GM23338 (cell line): Measurements from ENCODE around the gene CST9. TPM values are rescaled to one million over a fixed set of nuclear protein-coding genes. Genes with fewer than 3 reads are reported as not detected.

Source experiments
- ATAC-seq: fragments of 200-7000 bp; cut with Tn5 transposase; 3 replicates; pipeline ENCODE4 v1.9.1; 2020
- DNase-seq: peaks from one replicate; pipeline ENCODE4 v3.0.0-alpha.2; 2015; ENCODE audit warnings: low spot score
- H2AFZ ChIP-seq: fragments of 200-600 bp; sonication (generic); 2 replicates; pipeline ENCODE4 v1.8.0; 2016; ENCODE audit warnings: antibody characterized with exemption, mild to moderate bottlenecking, moderate library complexity
- H3F3A ChIP-seq: fragments of 200-600 bp; sonication (generic); replicated peaks from 2 replicates; pipeline ENCODE4 v1.8.0; 2017; ENCODE audit warnings: antibody characterized with exemption, mixed run types, low read depth
- H3K27ac ChIP-seq: fragments of 200-600 bp; sonication (generic); 2 replicates; pipeline ENCODE4 v1.6.1; 2016; ENCODE audit warnings: low read depth
- H3K27me3 ChIP-seq: fragments of 200-600 bp; sonication (generic); 2 replicates; pipeline ENCODE4 v1.8.0; 2016; ENCODE audit warnings: mild to moderate bottlenecking, mixed run types, moderate library complexity; ENCODE audit not compliant: insufficient read depth
- H3K36me3 ChIP-seq: fragments of 200-600 bp; sonication (generic); 2 replicates; pipeline ENCODE4 v1.8.0; 2016; ENCODE audit warnings: mild to moderate bottlenecking; ENCODE audit not compliant: insufficient read depth
- H3K4me1 ChIP-seq: fragments of 200-600 bp; sonication (generic); 2 replicates; pipeline ENCODE4 v1.8.0; 2016; ENCODE audit warnings: mild to moderate bottlenecking, moderate library complexity; ENCODE audit not compliant: insufficient read depth
- H3K4me2 ChIP-seq: fragments of 200-600 bp; sonication (generic); 2 replicates; pipeline ENCODE4 v1.7.1; 2017; ENCODE audit warnings: mixed run types
- H3K4me3 ChIP-seq: fragments of 200-600 bp; sonication (generic); 2 replicates; pipeline ENCODE4 v1.6.1; 2016; ENCODE audit warnings: mixed run types
- H3K79me2 ChIP-seq: fragments of 200-600 bp; sonication (generic); replicated peaks from 2 replicates; pipeline ENCODE4 v1.8.0; 2017; ENCODE audit warnings: mild to moderate bottlenecking; ENCODE audit not compliant: insufficient read depth
- H3K9me2 ChIP-seq: fragments of 200-600 bp; sonication (generic); 2 replicates; pipeline ENCODE4 v1.8.0; 2017; ENCODE audit not compliant: insufficient read depth
- H4K20me1 ChIP-seq: fragments of 200-600 bp; sonication (generic); replicated peaks from 2 replicates; pipeline ENCODE4 v1.8.0; 2017; ENCODE audit warnings: mild to moderate bottlenecking; ENCODE audit not compliant: insufficient read depth
- H3K27ac Mint-ChIP-seq: 2 replicates; pipeline ENCODE4 v1.8.0; 2020; ENCODE audit warnings: inconsistent platforms, mild to moderate bottlenecking, moderate library complexity, mixed read lengths
- H3K27me3 Mint-ChIP-seq: 3 replicates; pipeline ENCODE4 v1.8.0; 2022; ENCODE audit warnings: low read depth, mild to moderate bottlenecking, moderate library complexity, mixed read lengths, inconsistent platforms; ENCODE audit not compliant: insufficient read depth, poor library complexity
- H3K36me3 Mint-ChIP-seq: 3 replicates; pipeline ENCODE4 v1.8.0; 2021; ENCODE audit warnings: low read depth, mild to moderate bottlenecking, inconsistent platforms, moderate library complexity, mixed read lengths
- H3K4me1 Mint-ChIP-seq: 3 replicates; pipeline ENCODE4 v1.8.0; 2020; ENCODE audit warnings: mild to moderate bottlenecking, inconsistent platforms, mixed read lengths
- H3K4me3 Mint-ChIP-seq: 3 replicates; pipeline ENCODE4 v1.8.0; 2021; ENCODE audit warnings: moderate library complexity, mild to moderate bottlenecking, inconsistent platforms, mixed read lengths
- H3K9me3 Mint-ChIP-seq: 3 replicates; pipeline ENCODE4 v1.8.0; 2020; ENCODE audit warnings: moderate library complexity, mild to moderate bottlenecking, inconsistent platforms, mixed read lengths
- CTCF ChIP-seq, 2 experiments: fragments of 200-600 bp in 1 of 2; sonication (generic) in 1 of 2; conservative IDR thresholded peaks; 2 replicates each; pipeline versions ENCODE4 v1.5.1 to v1.6.1; 2016 to 2017; ENCODE audit warnings: antibody characterized with exemption in 2 of 2, low read depth in 2 of 2, mild to moderate bottlenecking in 2 of 2, moderate library complexity in 1 of 2
- ETS1 ChIP-seq: IDR thresholded peaks from 2 replicates; pipeline ENCODE4 v1.6.1; 2016; ENCODE audit warnings: antibody characterized with exemption
- EZH2 ChIP-seq: fragments of 200-600 bp; sonication (generic); IDR thresholded peaks from one replicate; pipeline ENCODE4 v1.8.0; 2017; ENCODE audit warnings: antibody characterized with exemption, mild to moderate bottlenecking, low read depth; ENCODE audit not compliant: unreplicated experiment
- EZH2phosphoT487 ChIP-seq: fragments of 200-600 bp; sonication (generic); IDR thresholded peaks from one replicate; pipeline ENCODE4 v1.8.1; 2018; ENCODE audit warnings: antibody characterized with exemption; ENCODE audit not compliant: unreplicated experiment
- POLR2AphosphoS5 ChIP-seq: IDR thresholded peaks from 2 replicates; pipeline ENCODE4 v1.6.1; 2016; ENCODE audit warnings: antibody characterized with exemption, low read depth
- REST ChIP-seq: IDR thresholded peaks from one replicate; pipeline ENCODE4 v1.6.1; 2018; ENCODE audit warnings: antibody characterized with exemption; ENCODE audit not compliant: unreplicated experiment
- STAT1 ChIP-seq: IDR thresholded peaks from one replicate; pipeline ENCODE4 v1.6.1; 2016; ENCODE audit warnings: antibody characterized with exemption; ENCODE audit not compliant: unreplicated experiment
- ZNF114 ChIP-seq: fragments of 250-450 bp; sonication (Bioruptor Pico); IDR thresholded peaks from 2 replicates; pipeline ENCODE4 v1.5.0; 2020; ENCODE audit warnings: mild to moderate bottlenecking, moderate library complexity
- ZNF331 ChIP-seq: fragments of 250-450 bp; sonication (Bioruptor Pico); IDR thresholded peaks from 2 replicates; pipeline ENCODE4 v1.5.0; 2020; ENCODE audit warnings: low read depth, mild to moderate bottlenecking, moderate library complexity
- polyA plus RNA-seq: library from polyadenylated mRNA; unstranded; fragments of >200 nt; fragmentation: Nextera tagmentation; extraction: Ambion mirVana; gene quantifications from 2 replicates; pipeline ENCODE4 v1.2.1, GENCODE V29; 2016
- total RNA-seq: library from RNA; depleted of rRNA; stranded (reverse); fragments of >200 nt; shearing (Covaris generic); gene quantifications from 2 replicates; pipeline ENCODE4 v1.2.3, GENCODE V29; 2014

The CST9 gene
- total and polyA plus RNA-seq, 2 experiments from 2014 or later: not detected

DNA sequence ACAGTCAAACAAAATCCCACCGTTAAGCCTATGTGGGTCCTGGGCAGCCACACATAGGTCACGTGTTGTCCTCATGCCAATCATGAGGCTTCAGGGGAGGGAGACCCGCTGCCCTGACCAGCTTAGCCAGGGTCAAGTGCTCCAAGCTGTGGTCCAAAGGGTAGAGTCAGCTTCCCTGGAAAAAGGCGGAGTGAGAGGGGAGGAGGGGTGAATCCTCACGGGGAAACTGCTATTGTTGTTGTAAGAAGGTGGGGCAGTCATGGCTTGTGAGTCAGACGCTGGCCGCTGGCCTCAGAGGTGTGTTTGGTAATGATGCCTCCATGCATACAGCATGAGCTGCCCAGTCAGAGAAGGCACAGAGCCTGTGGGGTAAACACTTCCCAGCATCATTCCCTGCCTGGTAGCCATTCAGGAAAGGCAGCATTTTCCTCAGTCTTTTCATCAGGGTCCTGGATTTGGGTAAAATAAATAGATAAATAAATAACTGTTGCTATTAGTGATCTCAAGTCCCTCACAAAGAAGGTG is 23.4 kb upstream of the CST9 start:
- no peak overlapping the region for H3K27ac Mint-ChIP-seq
- no peak; the same call in 2 of the 3 replicates for ATAC-seq

GRCh38 chr20:23628402-23629016 is 22.8 kb upstream of the CST9 start:
- DNase-seq (no peak), ATAC-seq (no peak)
- no peak overlapping the region for H2AFZ ChIP-seq
- H3K4me1 ChIP-seq: peaks cover 15% of the 10 kb centered on the region; the same call in 1 of the 2 replicates
- H4K20me1 ChIP-seq: no peaks in the 10 kb centered on the region
- Mint-ChIP-seq H3K4me3 (no peak overlapping the region), H3K9me3 (no peaks in the 10 kb centered on the region; the same call in 2 of the 3 replicates), H3K4me1 (peaks cover 6% of the 10 kb centered on the region), H3K27ac (no peak overlapping the region), H3K27me3 (no peaks in the 10 kb centered on the region), H3K36me3 (no peaks in the 10 kb centered on the region)
- peaks cover 6% of the 10 kb centered on the region; the same call in 1 of the 2 replicates for H3K9me2 ChIP-seq
- H3K4me3 ChIP-seq: no peak overlapping the region
- H3K27me3 ChIP-seq: no peaks in the 10 kb centered on the region
- no peaks in the 10 kb centered on the region for H3K79me2 ChIP-seq
- H3K36me3 ChIP-seq: no peaks in the 10 kb centered on the region
- no peak overlapping the region for H3K27ac ChIP-seq
- H3K4me2 ChIP-seq: no peak overlapping the region
- no peaks in the 10 kb centered on the region for H3F3A ChIP-seq
- TF ChIP-seq CTCF (conservative IDR thresholded peaks at IDR 0.05; ENCODE audit: low read depth in 2 of 2) (no peak), POLR2AphosphoS5 (no peak), ETS1 (no peak), ZNF114 (CRISPR knock-in tag) (no peak), ZNF331 (CRISPR knock-in tag) (no peak), REST (no peak), EZH2phosphoT487 (no peak), STAT1 (no peak), EZH2 (no peak)

More for the DNA sequence above, 23.4 kb upstream of the CST9 start:
- peaks cover 6% of the 10 kb centered on the region; the same call in 1 of the 2 replicates for H3K9me2 ChIP-seq
- H3K4me3 ChIP-seq: no peak overlapping the region
- H3K79me2 ChIP-seq: no peaks in the 10 kb centered on the region
- Mint-ChIP-seq H3K36me3 (no peaks in the 10 kb centered on the region), H3K27me3 (no peaks in the 10 kb centered on the region), H3K4me3 (no peak overlapping the region), H3K9me3 (no peaks in the 10 kb centered on the region; the same call in 2 of the 3 replicates), H3K4me1 (peaks cover 6% of the 10 kb centered on the region)
- H2AFZ ChIP-seq: no peak overlapping the region
- H3K4me1 ChIP-seq: peaks cover 15% of the 10 kb centered on the region; the same call in 1 of the 2 replicates
- H3F3A ChIP-seq: no peaks in the 10 kb centered on the region
- no peak for DNase-seq
- no peaks in the 10 kb centered on the region for H3K27me3 ChIP-seq
- H4K20me1 ChIP-seq: no peaks in the 10 kb centered on the region
- H3K27ac ChIP-seq: no peak overlapping the region
- no peaks in the 10 kb centered on the region for H3K36me3 ChIP-seq
- TF ChIP-seq ZNF331 (CRISPR knock-in tag) (no peak), ETS1 (no peak), STAT1 (no peak)
- H3K4me2 ChIP-seq: 0 out of 2 replicates have a peak overlapping the region, but pooled peaks have one; percentile 14
